Psoas muscle (tissue), 8 donors: ENCODE measurements around the gene DRAM2. TPM values are rescaled to one million over a fixed set of nuclear protein-coding genes. Genes with fewer than 3 reads are reported as not detected.
A peak's percentile ranks its signal among the peaks of the same experiment; 100 is the strongest.

Source experiments
- ATAC-seq, 4 donors: fragments of 200-7000 bp; cut with Tn5 transposase; one replicate each; pipeline ENCODE4 v1.9.1; 2020; ENCODE audit warnings: moderate library complexity in 3 of 4, mild to moderate bottlenecking in 2 of 4
- DNase-seq, 2 donors: peaks; one replicate each; pipeline ENCODE4 v3.0.0-alpha.2; 2020
- H3K27ac ChIP-seq: fragments of 200-600 bp; one replicate; pipeline ENCODE4 v1.8.0; 2022
- H3K27me3 ChIP-seq, 3 donors: fragments of 200-600 bp in 1 of 3; one replicate each; pipeline versions ENCODE4 v1.6.1 to v1.8.0; 2013 to 2022; ENCODE audit warnings: low read length in 2 of 3, mild to moderate bottlenecking in 2 of 3, moderate library complexity in 1 of 3; ENCODE audit not compliant: insufficient read depth in 3 of 3
- H3K36me3 ChIP-seq, 2 donors: fragments of 200-600 bp in 1 of 2; one replicate each; pipeline versions ENCODE4 v1.6.1 to v1.8.0; 2013 to 2022; ENCODE audit warnings: low read depth in 1 of 2, mild to moderate bottlenecking in 1 of 2, moderate library complexity in 1 of 2; ENCODE audit not compliant: insufficient read depth in 1 of 2
- H3K4me1 ChIP-seq: fragments of 200-600 bp; one replicate; pipeline ENCODE4 v1.8.0; 2022
- H3K4me3 ChIP-seq: fragments of 200-600 bp; one replicate; pipeline ENCODE4 v1.8.0; 2022; ENCODE audit warnings: mild to moderate bottlenecking
- H3K9me3 ChIP-seq: fragments of 200-600 bp; one replicate; pipeline ENCODE4 v1.8.0; 2022
- CTCF ChIP-seq: fragments of 200-600 bp; IDR thresholded peaks from one replicate; pipeline ENCODE4 v1.8.0; 2022; ENCODE audit warnings: antibody characterized with exemption
- WGBS, 3 donors: extraction: QIAGEN DNeasy Blood & Tissue Kit; methylation state at CpG; one replicate each; pipeline versions ENCODE4 v1.1.6 to v1.1.7; 2013; 5-methylcytosine and 5-hydroxymethylcytosine counted together
- intact Hi-C, 2 donors: fragments of 100-400 bp; cut with DNase I; formaldehyde crosslinking; loops; one replicate each; pipeline versions ENCODE4 v1.11.0 to v1.14.2; 2022
- polyA plus RNA-seq, 3 donors: library from polyadenylated mRNA; stranded (reverse); fragments of 200-250 nt; gene quantifications; one replicate each; pipeline ENCODE4 v1.2.3, GENCODE V29; 2013
- total RNA-seq, 4 donors: library from RNA; stranded (reverse); fragmentation: NEBNext Ultra II Directional in 2 of 4; extraction: Animal tissue kit (Norgen Biotek cat#: 25700) in 2 of 4; gene quantifications; one replicate each; pipeline versions ENCODE4 v1.2.1 to v1.2.4, GENCODE V29; 2021 to 2023
- donor health status: healthy with polysubstance abuse.
- donor health status: DM: no; HTN: no; CAD: no; lungs with moderate emphysema.
- donor health status: Bipolar disorder and iron deficiency.
- donor health status: healthy.
- donor health status: DM: yes; HTN: yes; CAD: no.
- donor health status: DM: no; HTN: no; CAD: no.
- donor health status: DM: no; HTN: no; CAD: no.
- donor health status: DM: yes; HTN: yes; CAD: no.

The DRAM2 gene
- total and polyA plus RNA-seq, 7 donors = 19.2 to 41.0 (median 27.1) TPM

- H3K27me3 ChIP-seq = no peaks in the 10 kb centered on the region
- H3K9me3 ChIP-seq = no peaks in the 10 kb centered on the region
- H3K4me1 ChIP-seq = peaks cover 36% of the 10 kb centered on the region
- intact Hi-C loops = loop anchor here (5.0 to 10.0 kb wide), 2 partner anchors 304 to 307 kb away; partner anchors contain the start of genes ATP5PB (in 2 of the 2) and WDR77 (in 2 of the 2)
- no peak for TF ChIP-seq CTCF
- WGBS, 3 donors = 0 to 1% (median 0%) methylated on average over 9 of the region's 9 CpGs
- peak overlapping the region; percentile 93 for H3K27ac ChIP-seq
- ATAC-seq = peak; percentile 73 to 84 (median 77)
- H3K36me3 ChIP-seq = peaks cover 0 to 28% of the 10 kb centered on the region in 2 donors
- DNase-seq = no peak
- H3K4me3 ChIP-seq = peak overlapping the region; percentile 96
Observed at GRCh38 chr1:111140680-111140967, 731 bp upstream of the DRAM2 start.

- ATAC-seq = peak; percentile 53 to 60 (median 58)
- Histone ChIP-seq H3K27me3 (no peaks in the 10 kb centered on the region), H3K36me3 (peaks cover 0 to 36% of the 10 kb centered on the region in 2 donors), H3K4me3 (peak overlapping the region; percentile 96), H3K4me1 (peaks cover 36% of the 10 kb centered on the region), H3K27ac (peak overlapping the region; percentile 93), H3K9me3 (no peaks in the 10 kb centered on the region)
- intact Hi-C loops = no loop called here
- DNase-seq = peak in 1 of 2 donors; percentile 14
- no peak for TF ChIP-seq CTCF
- 0 to 1% (median 1%) methylated on average over 30 to 33 of the region's 33 CpGs for WGBS, 3 donors
Observed at GRCh38 chr1:111139324-111139955, 453 bp downstream of the DRAM2 start.

- Histone ChIP-seq H3K36me3 (peaks cover 0 to 71% of the 10 kb centered on the region in 2 donors), H3K4me1 (peaks cover 6% of the 10 kb centered on the region), H3K27ac (no peak overlapping the region), H3K9me3 (no peaks in the 10 kb centered on the region), H3K27me3 (no peaks in the 10 kb centered on the region), H3K4me3 (no peak overlapping the region)
- intact Hi-C loops = no loop called here
- DNase-seq (no peak), ATAC-seq (no peak)
- 94 to 97% (median 94%) methylated on average over 1 of the region's 1 CpG for WGBS, 3 donors
- TF ChIP-seq CTCF = no peak
Observed at GRCh38 chr1:111133866-111134265, 6.0 kb downstream of the DRAM2 start.

- H3K27me3 ChIP-seq = no peaks in the 10 kb centered on the region
- WGBS, 3 donors = 87 to 88% (median 88%) methylated on average over 4 of the region's 4 CpGs
- no peak for DNase-seq
- no peaks in the 10 kb centered on the region for H3K9me3 ChIP-seq
- no peak overlapping the region for H3K4me3 ChIP-seq
- H3K36me3 ChIP-seq = peaks cover 0 to 74% of the 10 kb centered on the region in 2 donors
- no peaks in the 10 kb centered on the region for H3K4me1 ChIP-seq
- no peak for TF ChIP-seq CTCF
- intact Hi-C loops = no loop called here
- no peak overlapping the region for H3K27ac ChIP-seq
- ATAC-seq = no peak
Observed at GRCh38 chr1:111131693-111132092, 8.2 kb downstream of the DRAM2 start.

- Histone ChIP-seq H3K9me3 (no peaks in the 10 kb centered on the region), H3K27me3 (no peaks in the 10 kb centered on the region), H3K4me1 (no peaks in the 10 kb centered on the region), H3K36me3 (peaks cover 0 to 79% of the 10 kb centered on the region in 2 donors), H3K4me3 (no peak overlapping the region), H3K27ac (no peak overlapping the region)
- intact Hi-C loops = loop anchor here in 1 of 2 donors (10.0 kb wide), 1 partner anchor 45 kb away; no protein-coding TSS in a partner anchor
- TF ChIP-seq CTCF = no peak
- no peak for ATAC-seq
- WGBS, 3 donors = 71 to 78% (median 74%) methylated on average over 1 of the region's 1 CpG
- DNase-seq = no peak
Observed at GRCh38 chr1:111129376-111129775, 10.5 kb downstream of the DRAM2 start.
